ENCODE measurements around the gene HAAO.
A peak's percentile ranks its signal among the peaks of the same experiment; 100 is the strongest.
"Not testable (repeated sequence)": the region's sequence is repeated elsewhere in the genome, so short reads cannot be mapped to it uniquely, and the experiment has no call there.

HAAO gene

DNA sequence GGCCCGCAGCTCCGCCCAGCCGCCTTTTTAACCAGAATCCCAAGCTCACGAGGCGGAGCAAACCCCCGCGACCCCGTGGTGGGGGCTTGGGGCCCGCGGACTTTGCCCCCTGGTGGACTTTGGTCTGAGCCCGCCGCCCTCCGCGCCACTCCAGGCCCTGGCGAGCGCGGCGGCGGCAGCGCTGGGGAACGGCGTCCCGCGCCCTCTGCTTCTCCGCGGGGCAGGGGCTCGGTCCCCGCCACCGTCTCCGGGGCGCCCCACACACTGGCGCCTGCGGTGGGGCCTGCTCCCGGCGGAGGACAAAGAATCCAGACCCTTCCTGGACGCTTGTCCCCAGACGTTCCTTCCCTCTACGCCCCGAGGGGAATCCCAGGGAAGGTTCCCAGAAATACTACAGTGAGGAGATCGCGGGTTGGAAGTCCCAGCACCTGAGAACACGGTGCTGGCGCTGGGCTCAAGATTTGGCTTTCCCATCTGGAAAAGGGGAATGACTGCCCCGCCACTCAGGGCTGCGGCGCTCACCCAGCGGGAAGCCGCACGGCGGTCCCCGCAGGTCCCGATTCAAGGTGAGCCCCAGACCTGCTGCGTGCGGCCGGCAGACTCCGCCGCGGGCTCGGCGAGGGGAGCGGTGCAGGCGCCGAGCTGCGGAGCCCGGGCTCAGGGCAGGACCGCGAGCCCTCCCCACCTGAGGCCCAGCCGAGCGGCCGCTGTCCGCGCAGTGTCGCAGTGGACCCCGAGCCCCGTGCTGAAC is at the start of gene HAAO:
TSS of gene HAAO (minus strand) at position 1 of the 751 bp plus-strand sequence. CDS start 47 bp downstream, outside the sequence.
- DNase-seq: no peak

DNA sequence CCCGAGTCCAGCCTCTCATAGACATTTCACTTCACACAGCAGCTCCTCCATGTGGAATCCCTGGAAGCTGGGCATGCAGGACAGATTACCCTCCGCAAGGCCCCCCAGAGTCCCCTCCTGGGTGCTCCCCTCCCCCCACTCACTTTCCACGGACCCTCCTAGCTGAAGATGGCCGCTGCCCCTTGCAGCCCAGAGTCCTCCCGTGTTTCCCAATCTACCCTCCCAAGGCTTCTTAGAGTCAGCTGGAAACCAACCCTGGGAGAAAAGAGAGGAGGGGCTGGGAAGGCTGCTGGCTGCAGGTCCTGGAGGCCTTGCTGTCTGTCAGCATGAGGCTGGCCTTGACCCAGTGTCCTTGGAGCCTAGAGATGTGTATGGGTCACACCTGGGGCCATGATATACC is 49.0 kb upstream of the HAAO start:
- DNase-seq: no peak

DNA sequence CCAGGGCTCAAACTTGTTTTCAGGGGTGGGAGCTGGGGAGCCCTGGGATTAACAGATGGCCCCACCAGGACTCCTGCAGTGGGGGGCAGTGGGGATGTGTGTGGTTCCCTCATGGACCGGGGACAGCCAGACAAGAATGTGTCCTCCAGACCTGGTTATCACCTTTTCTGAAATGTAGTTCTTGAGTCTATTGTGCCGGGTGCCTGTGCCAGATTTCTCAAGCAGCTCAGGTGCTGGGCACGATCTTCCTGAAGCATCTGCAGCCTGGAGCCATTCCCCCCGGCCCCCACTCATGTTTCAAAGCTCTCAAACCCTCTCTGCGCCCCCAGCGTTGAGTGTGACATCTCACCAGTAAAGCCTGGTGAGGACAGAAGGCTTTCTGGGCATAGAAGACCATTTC is 48.4 kb upstream of the HAAO start:
- DNase-seq: no peak

GRCh38 chr2:42839809-42840501 is 47.6 kb upstream of the HAAO start:
- DNase-seq: no peak

- DNase-seq: no peak
Observed at GRCh38 chr2:42838133-42838532, 45.8 kb upstream of the HAAO start.

GRCh38 chr2:42835577-42836371 is 43.4 kb upstream of the HAAO start:
- no peak for DNase-seq

- no peak for DNase-seq
Observed at GRCh38 chr2:42834161-42834560, 41.8 kb upstream of the HAAO start.

GRCh38 chr2:42832289-42832634 is 39.9 kb upstream of the HAAO start:
- no peak for DNase-seq

DNA sequence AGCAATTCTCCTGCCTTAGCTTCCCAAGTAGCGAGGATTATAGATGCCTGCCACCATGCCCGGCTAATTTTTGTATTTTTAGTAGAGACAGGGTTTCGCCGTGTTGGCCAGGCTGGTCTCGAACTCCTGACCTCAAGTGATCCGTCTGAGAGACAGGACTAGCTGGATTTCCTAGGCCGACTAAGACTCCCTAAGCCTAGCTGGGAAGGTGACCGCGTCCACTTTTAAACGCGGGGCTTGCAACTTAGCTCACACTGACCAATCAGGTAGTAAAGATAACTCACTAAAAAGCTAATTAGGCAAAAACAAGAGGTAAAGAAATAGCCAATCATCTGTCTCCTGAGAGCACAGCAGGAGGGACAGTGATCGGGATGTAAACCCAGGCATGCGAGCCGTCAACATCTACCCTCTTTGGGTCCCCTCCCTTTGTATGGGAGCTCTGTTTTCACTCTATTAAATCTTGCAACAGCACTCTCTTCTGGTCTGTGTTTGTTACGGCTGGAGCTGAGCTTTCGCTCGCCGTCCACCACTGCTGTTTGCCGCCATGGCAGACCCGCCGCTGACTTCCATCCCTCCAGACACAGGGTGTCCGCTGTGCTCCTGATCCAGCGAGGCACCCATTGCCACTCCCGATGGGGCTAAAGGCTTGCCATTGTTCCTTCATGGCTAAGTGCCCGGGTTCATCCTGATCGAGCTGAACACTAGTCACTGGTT is 39.3 kb upstream of the HAAO start:
- DNase-seq: not testable (repeated sequence)

GRCh38 chr2:42830922-42831574 is 38.7 kb upstream of the HAAO start:
- no peak for DNase-seq

- no peak for DNase-seq
Observed at GRCh38 chr2:42829671-42830440, 37.5 kb upstream of the HAAO start.

GRCh38 chr2:42828487-42829425 is 36.4 kb upstream of the HAAO start:
- peak; percentile 43 for DNase-seq

GRCh38 chr2:42827647-42828486 is 35.5 kb upstream of the HAAO start:
- peak; percentile 73 for DNase-seq

DNA sequence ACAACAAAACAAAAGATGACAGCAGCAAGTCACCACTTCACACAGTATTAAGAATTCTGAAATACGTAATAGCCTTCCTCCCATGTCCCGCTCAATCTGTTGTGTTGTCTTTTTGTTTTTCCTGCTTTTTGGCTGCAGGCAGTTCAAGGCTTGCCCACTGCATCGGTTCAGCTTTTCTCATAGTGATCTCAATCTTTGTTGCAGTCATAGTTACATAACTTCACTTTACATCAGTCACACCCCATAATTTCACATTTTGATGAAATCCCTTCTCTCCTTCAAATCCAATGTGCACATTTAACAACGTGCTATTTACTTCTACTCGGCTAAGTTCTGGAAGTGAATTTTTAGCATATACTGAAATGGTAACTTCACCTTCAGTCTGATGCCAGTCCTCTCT is 33.8 kb upstream of the HAAO start:
- no peak for DNase-seq

- DNase-seq: no peak
Observed at GRCh38 chr2:42824454-42824807, 32.0 kb upstream of the HAAO start.

DNA sequence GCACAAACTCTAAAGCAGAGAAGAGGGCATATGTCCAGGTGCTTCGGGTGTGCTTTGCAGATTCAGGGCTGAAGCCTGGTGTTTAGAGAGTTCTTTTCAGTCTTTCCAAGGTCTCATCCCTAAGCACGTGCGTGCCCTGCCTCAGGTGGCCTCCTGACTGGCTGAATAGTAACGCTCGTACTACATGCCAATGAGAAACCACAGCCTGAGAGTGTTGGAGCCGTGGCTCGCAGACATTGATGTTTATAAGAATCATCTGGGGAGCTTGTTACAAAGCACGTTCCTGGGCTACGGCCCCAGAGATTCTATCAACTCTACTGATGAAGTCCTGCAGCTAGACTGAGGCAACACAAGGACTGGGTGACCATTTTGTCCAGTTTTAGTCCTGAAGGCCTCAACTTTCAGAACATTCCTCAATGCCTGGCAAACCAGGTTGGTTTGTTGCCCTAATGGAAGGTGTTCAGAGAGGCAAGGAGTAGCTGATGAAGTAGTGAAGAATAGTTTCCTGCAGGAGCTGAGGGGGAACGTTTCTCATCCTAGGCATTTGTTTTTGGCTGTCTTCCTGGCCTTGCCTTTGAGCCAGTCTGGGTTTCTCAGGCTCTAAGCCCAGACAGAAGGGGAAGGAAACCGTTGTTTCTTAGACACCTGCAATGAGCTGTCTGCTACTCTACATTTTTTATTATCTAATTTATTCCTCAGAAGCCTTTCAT is 31.5 kb upstream of the HAAO start:
- DNase-seq: no peak

GRCh38 chr2:42819160-42819559 is 26.8 kb upstream of the HAAO start:
- no peak for DNase-seq

- DNase-seq: no peak
Observed at GRCh38 chr2:42815726-42816125, 23.3 kb upstream of the HAAO start.

DNA sequence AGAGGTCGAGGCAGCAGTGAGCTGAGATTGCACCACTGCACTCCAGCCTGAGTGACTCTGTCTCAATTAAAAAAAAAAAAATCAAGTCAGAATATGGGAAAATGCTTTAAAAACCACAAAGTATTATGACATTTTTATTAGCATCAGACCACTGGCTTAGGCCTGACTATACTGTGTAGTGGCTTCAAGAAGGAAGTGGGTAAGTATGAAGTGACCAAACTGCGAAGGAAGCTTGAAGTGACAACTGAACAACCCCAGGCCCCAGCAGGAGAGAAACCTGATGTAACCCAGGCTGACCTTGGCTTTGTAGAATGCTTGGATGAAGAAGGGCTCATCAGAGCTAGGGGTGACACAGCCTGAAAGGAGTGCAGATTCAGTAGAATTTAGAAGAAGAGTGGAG is 21.4 kb upstream of the HAAO start:
- no peak for DNase-seq
